Stimulated activated CD8-positive, alpha-beta memory T cell treated with anti-CD3 and anti-CD28 coated beads, Interleukin-15, amount 100 ng/mL, for 1 hour (primary cell): ENCODE data around the gene NDST1.

Source experiments
- DNase-seq: peaks from one replicate; pipeline ENCODE4 v3.0.0-alpha.2; 2020; ENCODE audit warnings: low read depth

Gene NDST1

DNA sequence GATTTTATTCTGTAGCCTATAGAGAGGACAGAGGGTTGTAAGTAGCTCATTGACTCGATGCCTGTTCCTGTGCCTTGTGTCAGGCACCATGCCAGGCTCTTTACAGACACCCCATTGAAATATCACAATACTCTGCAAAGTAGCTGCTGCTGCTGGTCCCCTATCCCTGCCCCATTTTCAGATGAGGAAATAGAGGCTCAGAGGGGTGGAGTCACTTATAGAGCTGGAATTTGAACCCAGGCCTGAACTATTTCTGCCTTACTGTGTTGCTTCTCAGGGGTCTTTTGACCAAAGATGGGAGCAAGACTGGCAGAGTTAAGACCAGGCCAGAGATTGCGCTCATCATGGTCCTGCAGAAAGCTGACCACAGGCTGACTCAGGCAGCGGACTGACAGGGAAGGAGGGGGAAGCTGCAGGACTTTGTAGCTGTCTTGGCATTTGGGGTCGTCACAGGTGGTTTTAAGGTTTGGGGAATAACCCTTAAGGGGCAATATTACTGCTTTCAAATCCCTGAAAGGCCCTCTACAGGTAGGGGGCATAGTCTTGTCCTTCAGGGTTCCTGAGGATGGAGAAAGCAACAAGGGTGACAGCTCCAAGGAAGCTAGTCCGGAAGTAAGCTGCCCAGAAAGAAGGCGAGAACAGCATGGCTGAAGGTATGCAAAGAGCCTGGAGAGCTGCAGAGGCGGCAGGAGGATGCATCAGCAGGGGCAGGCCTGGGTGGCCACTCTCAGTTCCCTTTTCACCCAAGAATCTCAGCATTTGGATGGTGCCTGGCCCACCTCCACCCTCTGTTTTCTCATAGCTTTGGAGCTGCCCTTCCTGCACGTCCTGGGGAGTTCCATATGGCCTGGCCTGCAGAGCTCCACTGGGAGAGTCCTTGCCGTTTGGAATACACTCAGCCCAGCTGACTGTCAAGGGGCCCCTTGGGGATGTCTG, 18.3 kb upstream of the NDST1 start:
- no peak for DNase-seq

DNA sequence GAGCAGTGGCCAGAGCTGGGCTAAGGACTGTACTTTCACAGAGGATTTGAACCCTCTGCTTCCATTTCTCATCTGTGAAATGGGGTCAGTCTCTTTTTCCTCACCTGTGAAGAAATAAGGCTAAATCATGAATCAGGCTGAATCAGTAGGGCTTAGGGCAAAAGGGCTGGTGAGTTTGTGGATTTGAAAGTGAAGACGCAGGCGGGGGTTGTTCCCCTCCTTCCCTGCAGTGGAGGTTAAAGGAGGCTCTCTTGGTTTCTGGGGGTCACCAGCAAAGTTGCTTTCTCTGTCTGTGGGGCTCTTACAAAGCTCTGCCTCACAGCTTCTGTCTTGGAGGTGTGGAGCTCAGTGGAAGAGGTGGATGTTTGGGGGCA, 17.6 kb upstream of the NDST1 start:
- no peak for DNase-seq

DNA sequence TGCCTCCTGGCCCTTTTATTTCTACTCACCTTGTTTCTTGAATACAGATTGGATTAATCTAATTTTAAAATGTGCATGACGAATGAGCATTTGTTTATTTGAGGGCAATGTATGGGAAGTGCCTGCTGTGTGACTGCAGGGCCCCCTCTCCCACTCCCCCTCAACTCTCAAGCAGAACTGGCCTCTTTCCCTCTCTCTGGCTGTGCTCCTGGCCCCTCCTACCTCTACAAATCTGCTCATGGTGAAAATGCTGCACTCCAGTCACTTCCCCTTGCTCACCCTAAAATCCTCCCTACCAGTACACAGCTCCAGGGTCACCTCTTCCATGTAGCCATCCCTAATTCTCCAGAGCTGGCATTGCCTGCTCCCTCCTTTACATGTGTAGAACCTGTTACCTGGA, 17.2 kb upstream of the NDST1 start:
- DNase-seq: no peak

DNA sequence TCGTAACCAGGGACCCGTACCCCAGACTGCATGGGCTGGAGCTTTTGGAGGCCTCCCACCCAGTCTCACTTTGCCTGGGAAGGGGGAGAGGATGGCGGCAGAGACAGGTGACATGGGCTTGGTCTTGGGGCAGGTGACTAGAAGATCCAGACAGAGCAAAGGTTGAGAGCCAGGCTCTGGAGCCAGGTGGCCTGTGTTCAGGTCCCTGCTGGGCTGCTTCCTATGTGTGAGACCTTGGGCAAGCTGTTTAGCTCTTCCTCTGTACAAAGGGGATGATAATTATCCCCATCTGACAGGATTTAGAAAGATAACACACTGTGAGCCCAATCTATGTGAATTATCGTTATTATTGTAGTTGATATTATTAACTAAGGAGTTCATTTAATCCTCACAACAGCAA, 16.1 kb upstream of the NDST1 start:
- no peak for DNase-seq

DNA sequence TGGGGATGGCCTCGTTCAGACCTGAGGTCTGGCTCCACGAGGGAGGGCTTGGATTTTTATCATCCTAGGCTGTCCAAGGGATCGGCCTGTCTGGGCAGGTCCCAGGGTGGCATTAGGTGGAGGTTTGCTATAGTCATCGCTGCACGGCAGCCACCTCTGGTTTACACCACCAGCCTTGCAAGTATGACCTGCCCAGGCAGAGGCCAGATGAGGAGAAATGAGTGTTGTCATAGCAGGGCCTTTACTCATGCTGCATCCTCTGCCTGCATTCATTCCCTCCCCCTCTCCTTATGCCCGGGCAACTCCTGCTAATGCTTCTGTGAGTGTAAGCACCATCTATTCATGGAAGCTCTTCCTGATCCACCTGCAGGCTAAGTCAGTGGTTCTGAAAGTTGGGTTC, 15.3 kb upstream of the NDST1 start:
- no peak for DNase-seq

DNA sequence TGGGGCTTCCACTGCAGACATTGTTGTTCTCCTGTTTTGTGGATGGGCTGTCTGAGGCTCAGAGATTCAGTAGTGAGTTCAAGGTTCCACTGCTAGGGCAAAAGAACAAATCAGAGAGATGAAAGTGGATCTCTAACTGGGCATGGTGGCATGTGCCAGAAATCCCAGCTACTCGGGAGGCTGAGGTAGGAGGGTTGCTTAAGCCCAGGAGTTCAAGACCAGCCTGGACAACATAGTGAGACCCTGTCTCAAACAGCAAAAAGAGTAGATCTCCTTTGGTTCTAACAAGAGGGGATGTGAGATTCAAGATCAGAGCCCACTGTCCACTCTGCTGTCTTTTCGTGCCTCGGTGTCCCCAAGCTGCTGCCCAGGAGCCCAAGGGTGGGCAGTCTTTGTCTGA, 11.8 kb upstream of the NDST1 start:
- DNase-seq: no peak

DNA sequence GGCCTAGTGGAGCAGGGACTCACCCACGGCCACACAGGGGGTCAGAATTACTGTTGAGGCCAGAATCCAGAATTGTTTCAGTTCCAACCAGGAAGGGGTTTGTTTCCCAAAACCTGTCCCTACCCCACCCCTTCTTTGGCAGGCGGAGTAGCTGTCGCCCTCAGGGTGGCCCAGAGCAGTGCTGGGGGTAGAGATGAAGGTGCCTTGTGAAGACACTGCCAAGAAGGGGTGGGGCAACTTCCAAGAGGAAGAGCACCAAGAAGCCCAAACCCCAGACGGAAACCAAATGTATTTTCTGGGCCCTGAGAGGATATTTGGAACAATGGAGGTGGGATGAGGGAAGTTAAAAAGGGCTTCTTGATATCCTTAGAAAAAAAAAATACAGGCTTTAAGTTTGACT, 11.4 kb upstream of the NDST1 start:
- DNase-seq: no peak

DNA sequence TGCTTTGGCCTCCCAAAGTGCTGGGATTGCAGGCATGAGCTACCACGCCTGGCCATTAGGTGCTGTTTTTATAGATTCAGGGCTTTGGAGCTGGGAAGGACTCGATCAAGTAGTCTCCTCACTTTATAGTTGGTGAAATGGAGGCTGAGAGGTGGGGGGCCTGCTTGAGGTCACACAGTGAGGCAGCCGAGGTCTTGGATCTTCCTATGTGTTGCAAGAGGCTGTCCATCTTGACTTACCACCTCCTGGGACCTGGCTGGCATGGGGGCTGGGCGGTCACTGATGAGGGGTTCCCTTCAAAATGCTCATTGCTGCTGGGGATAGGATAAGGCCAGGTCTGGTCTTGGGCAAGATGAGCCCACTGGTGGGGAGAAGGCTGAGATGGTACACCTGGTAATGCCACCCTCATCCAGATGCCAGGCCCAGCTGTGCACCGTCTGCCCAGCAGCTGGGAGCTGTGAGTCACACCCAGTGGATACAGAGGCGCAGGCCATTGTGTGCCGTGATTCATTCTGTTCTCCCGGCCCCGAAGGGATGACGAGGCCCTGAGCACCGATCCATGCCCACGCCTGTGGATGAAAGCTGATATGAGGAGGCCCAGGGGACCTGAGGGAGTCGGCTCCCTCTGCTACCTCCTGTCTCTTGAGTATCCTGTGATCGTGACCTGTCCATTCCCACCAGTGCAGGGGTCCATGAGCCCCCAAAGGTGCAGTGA, 10.5 kb upstream of the NDST1 start:
- DNase-seq: no peak

DNA sequence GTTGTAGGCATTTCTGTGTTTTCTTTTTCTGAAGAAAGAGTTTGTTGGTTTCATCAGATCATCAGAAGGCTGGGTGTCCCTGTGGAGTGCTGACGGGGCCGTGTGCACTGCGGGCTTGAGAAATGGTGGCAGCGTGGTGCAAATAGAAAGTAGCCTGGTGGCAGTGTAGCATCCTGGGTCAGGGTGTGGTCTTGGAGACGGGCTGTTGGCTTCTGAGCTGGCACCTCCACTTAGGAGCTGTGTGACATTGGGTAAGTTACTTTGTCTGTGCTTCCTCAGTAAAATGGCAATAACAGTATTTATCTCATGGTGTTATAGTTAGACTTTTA, 10.0 kb upstream of the NDST1 start:
- no peak for DNase-seq

DNA sequence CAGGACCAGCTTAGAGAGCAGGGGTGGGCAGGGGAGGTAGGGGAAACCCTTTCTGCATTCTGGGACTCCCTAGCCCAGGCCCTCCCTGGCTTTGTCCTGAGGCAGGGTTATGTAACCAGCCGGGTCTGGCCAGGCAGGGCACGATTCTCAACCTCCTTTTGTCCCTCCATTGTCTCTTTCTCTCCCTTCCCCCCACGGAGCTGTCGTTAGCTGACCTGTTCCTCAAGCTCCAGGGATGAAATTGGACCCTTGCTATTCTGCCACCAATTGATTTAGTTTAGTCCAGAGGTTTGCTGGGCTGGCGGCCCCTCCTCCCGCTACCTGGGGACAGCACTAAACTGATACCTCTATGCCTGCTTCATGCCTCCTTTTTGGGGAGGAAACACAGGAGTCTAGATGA, 9.4 kb upstream of the NDST1 start:
- DNase-seq: no peak

DNA sequence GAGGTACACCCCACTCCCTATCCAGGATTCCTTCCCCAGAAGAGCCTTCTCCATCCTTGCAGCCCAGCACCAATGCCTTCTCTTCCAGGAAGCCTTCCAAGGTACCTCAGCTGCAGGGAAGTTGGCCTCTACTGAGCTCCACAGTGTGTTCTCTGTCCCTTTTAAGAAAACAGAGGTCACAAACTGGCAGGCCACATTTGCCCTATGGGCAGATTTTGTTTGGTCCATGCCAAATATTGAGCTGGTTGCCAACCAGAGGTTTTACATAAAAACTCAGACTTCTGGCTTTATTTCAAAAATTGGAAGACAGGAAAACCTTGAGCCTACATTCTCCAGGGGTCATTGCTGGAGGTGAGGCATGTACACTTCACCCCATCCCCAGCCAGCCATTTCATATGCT, 9.0 kb upstream of the NDST1 start:
- no peak for DNase-seq

DNA sequence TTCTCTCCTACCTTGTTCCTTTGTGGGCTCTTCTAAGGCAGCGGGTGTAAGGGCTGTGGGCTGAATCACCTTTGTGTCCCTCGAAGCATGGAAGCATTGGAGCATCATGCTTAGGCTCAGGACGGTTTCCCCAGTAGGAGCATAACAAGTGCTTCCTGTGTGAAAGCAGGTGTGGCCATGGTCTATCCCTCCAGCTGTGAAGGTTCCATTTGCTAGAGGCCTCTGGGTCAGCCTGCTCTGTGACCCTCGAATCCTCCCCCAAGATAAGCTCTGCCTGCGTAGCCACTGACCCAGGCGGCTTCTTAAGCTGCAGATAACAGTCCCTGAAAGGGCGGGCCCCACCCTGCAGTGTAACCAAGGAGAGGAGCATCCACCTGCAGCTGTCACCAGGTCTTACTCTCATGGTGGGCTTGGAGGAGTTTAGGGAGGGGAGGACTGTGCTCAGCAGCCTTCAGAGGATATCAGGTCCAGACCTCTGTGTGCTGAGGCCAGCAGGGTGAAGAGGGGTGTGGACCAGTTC, 8.4 kb upstream of the NDST1 start:
- no peak for DNase-seq

DNA sequence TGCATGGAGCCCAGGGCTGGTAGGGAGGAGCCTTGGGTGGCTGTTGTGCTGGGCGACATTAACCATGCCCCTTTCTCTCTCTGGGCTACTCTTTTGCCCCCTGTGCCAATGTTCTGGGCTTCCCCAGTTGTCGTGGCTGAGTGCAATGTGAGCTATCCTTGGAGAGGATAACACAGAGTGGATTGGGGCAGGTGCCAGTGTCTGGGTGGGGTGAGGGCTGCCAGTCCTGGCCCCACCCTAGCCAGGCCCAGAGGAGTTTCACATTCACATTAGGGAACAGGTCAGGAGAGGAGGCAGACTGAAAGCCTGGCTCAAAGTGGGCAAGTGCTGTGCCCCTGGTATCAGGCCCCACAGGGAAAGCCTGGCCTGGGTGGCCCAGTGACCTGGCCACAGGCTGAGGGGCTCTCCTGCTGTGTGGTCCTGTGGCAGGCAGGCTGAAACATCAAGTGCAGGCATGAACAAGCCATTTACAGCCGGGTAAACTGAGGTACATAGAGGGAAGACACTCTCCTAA, 7.5 kb upstream of the NDST1 start:
- DNase-seq: no peak

DNA sequence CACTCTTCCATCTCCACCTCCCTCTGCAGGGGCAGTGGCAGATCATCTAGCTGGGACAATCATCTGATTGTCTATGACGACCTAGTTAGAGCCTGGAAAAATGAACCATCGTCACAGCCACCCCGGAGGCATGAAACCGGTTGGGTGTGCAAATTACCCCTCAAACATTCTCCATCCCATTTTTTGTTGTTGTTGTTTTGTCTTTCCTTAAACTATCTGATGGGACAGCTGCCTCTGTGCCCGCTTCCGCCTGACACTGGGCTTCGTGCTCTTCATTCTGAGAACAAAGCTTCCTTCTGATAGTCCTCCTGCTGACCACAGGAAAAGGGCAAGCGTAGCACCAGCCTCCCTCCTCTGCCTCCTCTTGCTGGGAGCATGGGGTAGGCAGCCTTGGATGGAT, 7.0 kb upstream of the NDST1 start:
- no peak for DNase-seq

DNA sequence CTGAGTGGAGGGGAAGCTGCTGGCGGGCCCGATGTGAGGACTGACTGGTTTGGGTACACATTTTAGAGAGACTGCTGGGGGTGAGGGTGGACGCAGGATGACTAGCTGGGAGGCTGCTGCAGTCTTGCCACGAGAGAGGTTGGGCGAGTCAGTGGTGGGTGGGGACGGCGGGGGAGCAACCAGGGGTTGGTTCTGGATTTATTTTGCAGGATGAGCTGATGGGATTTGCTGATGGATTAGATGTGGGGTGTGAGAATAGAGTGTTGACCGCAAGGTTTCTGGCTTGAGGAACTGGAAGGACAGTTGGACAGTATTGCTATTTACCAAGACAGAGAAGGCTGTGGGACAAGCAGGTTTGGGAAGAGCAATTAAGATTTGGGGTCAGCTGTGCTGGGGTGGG, 5.8 kb upstream of the NDST1 start:
- DNase-seq: no peak

DNA sequence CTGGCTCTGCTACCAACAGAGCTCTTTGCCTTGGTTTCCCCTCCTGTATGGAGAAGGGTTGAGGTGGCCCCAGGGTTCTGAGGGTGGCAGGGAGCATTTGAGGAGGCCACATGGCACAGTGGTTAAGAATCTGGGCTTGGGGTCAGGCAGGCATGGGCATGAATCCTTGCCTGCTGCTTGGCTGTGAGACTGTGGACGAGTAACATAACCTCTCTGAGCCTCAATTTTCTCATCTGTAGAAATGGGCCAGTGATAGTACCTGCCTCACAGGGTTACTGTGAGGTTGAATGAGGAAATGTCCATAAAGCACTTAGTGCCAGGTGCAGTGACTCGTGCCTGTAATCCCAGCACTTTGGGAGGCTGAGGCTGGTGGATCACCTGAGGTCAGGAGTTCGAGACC, 5.1 kb upstream of the NDST1 start:
- no peak for DNase-seq

DNA sequence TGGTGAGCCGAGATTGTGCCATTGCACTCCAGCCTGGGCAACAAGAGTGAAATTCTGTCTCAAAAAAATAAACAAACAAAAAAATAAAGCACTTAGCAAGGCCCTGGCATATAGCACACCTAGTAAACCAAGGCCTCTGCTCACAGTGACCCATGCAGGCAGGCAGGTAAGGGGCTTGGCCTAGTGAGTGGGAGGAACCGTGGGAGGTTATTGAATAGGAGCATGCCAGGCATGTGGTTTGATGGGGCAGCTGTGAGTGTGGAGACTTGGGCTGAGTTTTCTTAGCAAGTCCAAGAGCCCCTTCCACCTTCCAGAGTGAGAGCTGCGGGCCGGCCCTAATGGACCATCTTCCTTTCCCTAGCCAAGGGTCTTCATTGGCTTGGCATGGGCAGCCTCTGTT, 4.5 kb upstream of the NDST1 start:
- DNase-seq: no peak

DNA sequence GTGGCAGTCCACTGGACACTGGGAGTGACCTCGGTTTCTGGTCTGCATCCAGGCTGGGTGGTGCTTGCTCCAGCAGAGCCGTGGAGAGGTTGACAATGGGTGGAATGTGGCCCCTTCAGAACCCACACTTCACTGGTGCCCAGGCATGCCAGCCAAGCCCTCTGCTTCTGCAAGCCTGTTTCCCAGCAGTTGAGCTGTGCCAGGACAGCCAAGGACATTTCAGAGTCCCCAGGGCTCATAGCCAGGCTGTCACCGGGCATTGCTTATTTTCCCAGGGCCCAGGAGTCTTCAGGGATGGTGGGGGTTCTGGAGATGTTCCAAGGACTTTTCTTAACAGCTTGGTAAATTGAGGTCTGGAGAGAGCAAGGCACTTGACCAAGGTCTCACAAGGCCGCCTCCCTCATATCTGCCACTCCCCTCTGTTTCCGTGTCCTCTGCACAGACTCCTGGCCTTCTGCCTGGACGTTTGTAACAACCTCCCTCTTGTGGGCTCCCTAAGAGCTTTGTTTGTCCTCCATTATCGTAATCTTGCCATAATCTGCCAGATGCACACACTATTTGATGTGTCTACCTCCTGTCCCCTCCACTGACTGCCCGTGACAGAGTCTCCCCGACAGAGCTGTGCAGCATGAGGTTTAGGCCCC, 3.8 kb upstream of the NDST1 start:
- no peak for DNase-seq

DNA sequence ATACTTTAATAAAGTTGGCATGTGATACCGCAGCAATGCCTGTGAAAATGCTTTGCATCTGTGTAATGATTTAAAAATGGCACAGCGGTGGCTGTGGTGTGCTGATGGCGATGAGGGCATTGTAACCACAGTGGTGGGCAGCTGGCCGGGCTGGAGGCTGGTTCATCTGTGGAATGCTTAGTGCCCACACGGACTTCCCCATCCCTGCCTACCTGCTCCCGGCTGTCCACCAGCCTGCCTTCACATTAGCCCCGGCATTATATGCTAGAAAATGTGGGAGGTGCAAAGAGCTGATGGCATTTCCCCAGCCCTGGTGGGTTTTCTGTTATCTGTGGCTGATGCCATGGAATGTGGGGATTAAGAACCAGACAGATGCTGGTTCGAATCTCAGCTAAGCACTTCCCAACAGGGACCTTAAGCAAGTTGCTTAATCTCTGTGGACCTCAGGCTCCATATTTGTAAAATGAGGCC, 2.9 kb upstream of the NDST1 start:
- DNase-seq: no peak

DNA sequence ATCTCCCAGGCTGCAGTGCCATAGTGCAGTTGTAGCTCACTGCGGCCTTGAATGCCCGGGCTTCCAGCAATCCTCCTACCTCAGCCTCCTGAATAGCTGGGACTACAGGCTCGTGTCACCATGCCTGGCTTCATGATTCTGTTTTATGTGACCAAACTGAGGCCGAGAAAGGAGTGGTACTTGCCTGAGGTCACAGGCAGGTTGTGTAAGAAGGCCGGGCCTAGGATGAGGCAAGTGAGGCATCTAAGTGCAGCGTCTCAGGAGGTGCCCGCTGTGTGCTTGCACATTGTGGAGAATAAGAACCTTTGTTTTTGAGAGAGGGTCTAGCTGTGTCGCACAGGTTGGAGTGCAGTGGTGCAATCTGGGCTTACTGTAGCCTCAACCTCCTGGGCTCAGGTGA, 2.1 kb upstream of the NDST1 start:
- DNase-seq: no peak

DNA sequence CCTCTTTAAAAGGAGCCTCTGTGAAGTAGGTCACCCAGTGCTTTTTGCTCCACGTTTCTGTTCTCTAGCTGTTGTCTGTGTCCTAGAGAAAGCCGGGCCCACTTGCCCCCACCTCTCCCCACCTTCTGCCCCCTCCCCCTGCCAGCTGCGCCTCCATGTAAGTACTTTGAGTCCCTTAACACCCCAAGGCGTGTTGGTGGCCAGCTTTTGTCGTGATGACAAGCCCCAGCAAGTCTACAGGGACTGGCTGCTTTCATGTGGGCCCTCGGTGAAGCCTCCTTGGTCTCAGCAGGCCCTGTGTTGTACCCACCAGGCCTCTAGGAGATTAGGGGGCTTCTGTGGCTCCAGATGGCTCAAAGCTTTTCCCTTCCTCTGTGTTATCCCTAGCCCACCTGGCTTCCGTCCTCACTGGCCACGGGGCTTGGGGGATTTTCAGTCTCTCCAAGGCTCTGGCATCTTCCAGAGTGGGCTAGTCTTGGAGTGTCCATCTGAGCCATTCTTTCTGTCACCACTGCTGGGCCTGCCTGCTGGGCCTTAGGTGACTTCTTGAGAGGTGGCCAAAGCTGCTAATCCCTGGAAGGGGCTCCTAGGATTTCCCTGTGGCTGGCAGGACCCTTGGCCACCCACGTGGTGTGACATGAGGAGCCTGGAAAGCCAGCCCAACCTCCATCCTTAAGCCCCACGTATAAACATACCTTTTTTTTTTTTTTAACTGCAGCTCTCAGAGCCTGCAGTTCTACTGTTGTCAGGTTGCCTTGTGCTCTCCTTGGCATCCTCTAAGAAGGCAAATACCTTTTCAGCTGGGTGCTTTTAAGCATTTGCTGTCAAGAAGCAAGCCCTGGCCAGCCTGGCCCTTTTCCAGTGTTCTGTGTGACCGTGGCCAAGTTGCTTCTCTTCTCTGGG, 1.1 kb upstream of the NDST1 start:
- DNase-seq: no peak

DNA sequence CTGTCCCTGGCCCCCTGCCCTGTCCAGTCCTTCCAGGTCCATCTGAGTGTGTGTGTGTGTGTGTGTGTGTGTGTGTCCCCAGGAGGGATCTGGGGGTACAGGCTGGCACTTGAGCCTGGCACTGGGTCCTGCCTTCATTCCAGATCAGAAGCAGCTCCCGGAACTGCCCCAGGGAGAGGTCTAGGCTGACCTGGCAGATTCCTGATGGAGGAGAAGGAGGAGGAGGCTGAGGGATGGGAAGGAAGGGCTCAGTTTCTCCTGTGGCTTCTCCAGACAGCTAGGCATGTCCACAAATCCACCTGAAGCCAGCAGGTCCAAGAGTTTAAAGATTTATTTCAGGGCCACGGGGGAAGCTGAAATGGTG, 328 bp downstream of the NDST1 start:
- DNase-seq: no peak
